ENCODE measurements around the gene CLCN7. TPM values are rescaled to one million over a fixed set of nuclear protein-coding genes. Genes with fewer than 3 reads are reported as not detected.

The CLCN7 gene
- total RNA-seq, 1 experiment from 2014 or later, result 60.0 TPM

- BruUV-seq (replicated peaks), result no TSS peak
- TF ChIP-seq, protein P1, sequence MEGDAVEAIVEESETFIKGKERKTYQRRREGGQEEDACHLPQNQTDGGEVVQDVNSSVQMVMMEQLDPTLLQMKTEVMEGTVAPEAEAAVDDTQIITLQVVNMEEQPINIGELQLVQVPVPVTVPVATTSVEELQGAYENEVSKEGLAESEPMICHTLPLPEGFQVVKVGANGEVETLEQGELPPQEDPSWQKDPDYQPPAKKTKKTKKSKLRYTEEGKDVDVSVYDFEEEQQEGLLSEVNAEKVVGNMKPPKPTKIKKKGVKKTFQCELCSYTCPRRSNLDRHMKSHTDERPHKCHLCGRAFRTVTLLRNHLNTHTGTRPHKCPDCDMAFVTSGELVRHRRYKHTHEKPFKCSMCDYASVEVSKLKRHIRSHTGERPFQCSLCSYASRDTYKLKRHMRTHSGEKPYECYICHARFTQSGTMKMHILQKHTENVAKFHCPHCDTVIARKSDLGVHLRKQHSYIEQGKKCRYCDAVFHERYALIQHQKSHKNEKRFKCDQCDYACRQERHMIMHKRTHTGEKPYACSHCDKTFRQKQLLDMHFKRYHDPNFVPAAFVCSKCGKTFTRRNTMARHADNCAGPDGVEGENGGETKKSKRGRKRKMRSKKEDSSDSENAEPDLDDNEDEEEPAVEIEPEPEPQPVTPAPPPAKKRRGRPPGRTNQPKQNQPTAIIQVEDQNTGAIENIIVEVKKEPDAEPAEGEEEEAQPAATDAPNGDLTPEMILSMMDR (IDR thresholded peaks at IDR 0.05; ENCODE audit: unreplicated experiment), result no peak
Measured at GRCh38 chr16:1464894-1465566, 9.8 kb downstream of the CLCN7 start.

DNA sequence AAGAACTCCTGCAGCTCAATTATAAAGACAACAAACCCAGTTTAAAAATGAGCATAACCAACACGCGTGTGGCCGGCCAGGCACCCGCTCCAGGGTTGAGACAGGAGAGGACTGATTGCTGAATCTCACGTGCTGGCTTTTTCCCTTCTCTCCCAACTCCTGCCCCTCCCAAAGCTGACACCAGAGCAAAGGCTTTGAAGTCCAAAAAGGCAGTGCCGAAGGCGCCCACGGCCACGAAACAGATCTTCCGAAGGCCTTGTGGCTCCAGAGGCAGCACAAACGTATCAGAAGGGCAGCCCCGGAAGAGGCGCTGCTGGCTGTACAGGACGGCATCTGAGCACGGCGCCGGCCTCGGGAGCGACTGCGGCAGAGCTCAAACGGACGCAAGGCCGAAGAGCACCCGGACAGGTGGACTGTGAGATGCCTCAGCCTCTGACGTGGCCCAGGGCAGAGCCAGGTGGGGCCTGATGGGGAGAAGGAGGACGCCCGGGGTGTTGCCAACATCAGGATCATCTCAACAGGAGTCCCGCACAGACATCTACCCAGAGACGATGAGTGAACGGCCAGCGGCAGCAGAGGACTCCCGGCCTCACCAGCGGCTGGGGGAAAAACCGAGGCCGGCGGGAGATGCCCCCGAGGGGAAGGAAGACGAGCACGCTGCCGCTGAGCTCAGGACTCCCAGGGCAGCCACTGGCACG lies 10.5 kb downstream of the CLCN7 start:
- CTCF ChIA-PET, result interaction anchor here (0.6 kb wide), 1 partner anchor 124 kb away, joined by 3 read pairs; no protein-coding TSS in a partner anchor
- no TSS peak for BruUV-seq (replicated peaks)
- Mint-ChIP-seq H3K9me3 (ENCODE audit: unreplicated experiment) (no peaks in the 10 kb centered on the region), H3K36me3 (ENCODE audit: insufficient read depth, unreplicated experiment) (peaks cover 34% of the 10 kb centered on the region), H3K4me3 (ENCODE audit: unreplicated experiment) (no peak overlapping the region), H3K27ac (ENCODE audit: low read depth, unreplicated experiment) (no peak overlapping the region), H3K27me3 (ENCODE audit: insufficient read depth, unreplicated experiment) (no peaks in the 10 kb centered on the region), H3K4me1 (ENCODE audit: insufficient read depth, unreplicated experiment) (peaks cover 10% of the 10 kb centered on the region)
- no peak for DNase-seq (ENCODE audit: unreplicated experiment)
- TF ChIP-seq, protein P1 (IDR thresholded peaks at IDR 0.05; ENCODE audit: unreplicated experiment), result no peak
- POLR2A ChIA-PET, result interaction anchor here (0.6 to 0.7 kb wide), 2 partner anchors 82 to 511 kb away, joined by 3 read pairs; no protein-coding TSS in a partner anchor
- intact Hi-C loops (cut with micrococcal nuclease), result no loop called here

More at GRCh38 chr16:1464894-1465566, 9.8 kb downstream of the CLCN7 start:
- Mint-ChIP-seq H3K27me3 (ENCODE audit: insufficient read depth, unreplicated experiment) (no peaks in the 10 kb centered on the region), H3K4me1 (ENCODE audit: insufficient read depth, unreplicated experiment) (peaks cover 10% of the 10 kb centered on the region), H3K9me3 (ENCODE audit: unreplicated experiment) (no peaks in the 10 kb centered on the region), H3K36me3 (ENCODE audit: insufficient read depth, unreplicated experiment) (peaks cover 34% of the 10 kb centered on the region), H3K27ac (ENCODE audit: low read depth, unreplicated experiment) (no peak overlapping the region), H3K4me3 (ENCODE audit: unreplicated experiment) (no peak overlapping the region)
- CTCF ChIA-PET, result interaction anchor here (0.6 kb wide), 1 partner anchor 124 kb away, joined by 3 read pairs; no protein-coding TSS in a partner anchor
- POLR2A ChIA-PET, result no interaction called here
- DNase-seq (ENCODE audit: unreplicated experiment), result no peak
- intact Hi-C loops (cut with micrococcal nuclease), result no loop called here

DNA sequence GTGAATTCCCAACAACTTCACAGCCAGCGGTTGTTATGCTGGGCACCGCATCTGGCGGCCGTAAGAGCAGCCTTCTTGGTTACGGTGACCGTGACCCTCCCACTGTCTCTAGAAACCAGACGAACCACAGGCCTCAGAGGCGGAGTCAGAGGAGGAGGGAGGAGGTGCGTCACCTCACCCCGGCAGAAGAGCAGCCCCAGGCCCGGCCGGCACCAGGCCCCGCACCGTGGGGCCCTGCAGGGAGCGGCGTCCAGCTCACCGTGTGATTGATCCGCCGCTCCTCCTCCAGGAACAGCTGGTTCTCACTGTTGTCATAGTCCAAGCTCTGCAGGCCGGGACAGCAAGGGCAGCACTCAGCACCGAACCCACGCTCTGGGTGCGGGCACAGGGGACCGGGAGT lies 13.7 kb downstream of the CLCN7 start:
- no peaks in the 10 kb centered on the region for H3K27me3 Mint-ChIP-seq (ENCODE audit: insufficient read depth, unreplicated experiment)
- intact Hi-C loops (cut with micrococcal nuclease), result no loop called here
- ChIA-PET CTCF (no interaction called here), POLR2A (no interaction called here)
- peaks cover 47% of the 10 kb centered on the region for H3K36me3 Mint-ChIP-seq (ENCODE audit: insufficient read depth, unreplicated experiment)
- no peaks in the 10 kb centered on the region for H3K4me1 Mint-ChIP-seq (ENCODE audit: insufficient read depth, unreplicated experiment)
- no TSS peak for BruUV-seq (replicated peaks)
- DNase-seq (ENCODE audit: unreplicated experiment), result no peak
- no peak overlapping the region for H3K27ac Mint-ChIP-seq (ENCODE audit: low read depth, unreplicated experiment)
- H3K4me3 Mint-ChIP-seq (ENCODE audit: unreplicated experiment), result no peak overlapping the region
- no peaks in the 10 kb centered on the region for H3K9me3 Mint-ChIP-seq (ENCODE audit: unreplicated experiment)
- TF ChIP-seq, protein P1 (IDR thresholded peaks at IDR 0.05; ENCODE audit: unreplicated experiment), result no peak

GRCh38 chr16:1460602-1461138 lies 14.2 kb downstream of the CLCN7 start:
- Mint-ChIP-seq H3K9me3 (ENCODE audit: unreplicated experiment) (no peaks in the 10 kb centered on the region), H3K27ac (ENCODE audit: low read depth, unreplicated experiment) (no peak overlapping the region), H3K36me3 (ENCODE audit: insufficient read depth, unreplicated experiment) (peaks cover 47% of the 10 kb centered on the region), H3K4me1 (ENCODE audit: insufficient read depth, unreplicated experiment) (no peaks in the 10 kb centered on the region), H3K27me3 (ENCODE audit: insufficient read depth, unreplicated experiment) (no peaks in the 10 kb centered on the region), H3K4me3 (ENCODE audit: unreplicated experiment) (no peak overlapping the region)
- ChIA-PET POLR2A (interaction anchor here (0.6 kb wide), 1 partner anchor 78 kb away, joined by 4 read pairs; no protein-coding TSS in a partner anchor), CTCF (no interaction called here)
- TF ChIP-seq, protein P1 (IDR thresholded peaks at IDR 0.05; ENCODE audit: unreplicated experiment), result no peak
- no TSS peak for BruUV-seq (replicated peaks)
- intact Hi-C loops (cut with micrococcal nuclease), result no loop called here
- DNase-seq (ENCODE audit: unreplicated experiment), result no peak
